Nephron (organoid): Measurements from ENCODE around the gene GABRR2.

Experiments used
- H3K27ac Mint-ChIP-seq, 3 experiments: 2 replicates each; pipeline ENCODE4 v1.8.0; 2020; ENCODE audit warnings: mixed read lengths in 3 of 3, mild to moderate bottlenecking in 2 of 3, moderate library complexity in 1 of 3
- H3K27me3 Mint-ChIP-seq: 2 replicates; pipeline ENCODE4 v1.8.0; 2021; ENCODE audit warnings: low read depth, mild to moderate bottlenecking, moderate library complexity, mixed read lengths
- H3K36me3 Mint-ChIP-seq: 2 replicates; pipeline ENCODE4 v1.8.0; 2020; ENCODE audit warnings: low read depth, mixed read lengths
- H3K4me1 Mint-ChIP-seq: 2 replicates; pipeline ENCODE4 v1.8.0; 2020; ENCODE audit warnings: mixed read lengths
- H3K4me3 Mint-ChIP-seq, 3 experiments: 2 replicates each; pipeline ENCODE4 v1.8.0; 2020; ENCODE audit warnings: mild to moderate bottlenecking in 3 of 3, mixed read lengths in 3 of 3, moderate library complexity in 2 of 3
- H3K9me3 Mint-ChIP-seq: 2 replicates; pipeline ENCODE4 v1.8.0; 2020; ENCODE audit warnings: mixed read lengths
- CTCF ChIP-seq, 3 experiments: fragments of 200-600 bp; sonication (generic); IDR thresholded peaks; one replicate each; pipeline ENCODE4 v1.5.0; 2021; ENCODE audit warnings: antibody characterized with exemption in 3 of 3; ENCODE audit not compliant: unreplicated experiment in 3 of 3

GABRR2 gene

GRCh38 chr6:89209457-89209856, 105.6 kb downstream of the GABRR2 start:
- Mint-ChIP-seq H3K27ac (no peak overlapping the region), H3K4me3 (no peak overlapping the region), H3K27me3 (peaks cover 4% of the 10 kb centered on the region), H3K9me3 (no peaks in the 10 kb centered on the region), H3K36me3 (no peaks in the 10 kb centered on the region), H3K4me1 (peaks cover 15% of the 10 kb centered on the region)
- no peak for TF ChIP-seq CTCF (IDR thresholded peaks at IDR 0.05; ENCODE audit: unreplicated experiment in 3 of 3)

GRCh38 chr6:89208551-89208950, 106.5 kb downstream of the GABRR2 start:
- H3K9me3 Mint-ChIP-seq: no peaks in the 10 kb centered on the region

More at GRCh38 chr6:89208551-89208950, 106.5 kb downstream of the GABRR2 start:
- Mint-ChIP-seq H3K4me1 (peaks cover 24% of the 10 kb centered on the region), H3K4me3 (no peak overlapping the region), H3K27me3 (peaks cover 4% of the 10 kb centered on the region), H3K36me3 (no peaks in the 10 kb centered on the region), H3K27ac (no peak overlapping the region)
- TF ChIP-seq CTCF (IDR thresholded peaks at IDR 0.05; ENCODE audit: unreplicated experiment in 3 of 3): no peak
